Dermis blood vessel endothelial cell (primary cell): ENCODE measurements around the gene EDIL3. TPM values are rescaled to one million over a fixed set of nuclear protein-coding genes. Genes with fewer than 3 reads are reported as not detected.
"Not testable (repeated sequence)": the region's sequence is repeated elsewhere in the genome, so short reads cannot be mapped to it uniquely, and the experiment has no call there.

Experiments used
- DNase-seq: peaks from one replicate; pipeline ENCODE4 v3.0.0; 2010
- total RNA-seq: library from RNA; depleted of rRNA; stranded (reverse); fragments of >200 nt; gene quantifications from 2 replicates; pipeline ENCODE4 v1.2.3, GENCODE V29; 2014

Gene EDIL3
- total RNA-seq, 1 donor from 2014 or later: 1.5 TPM

DNA sequence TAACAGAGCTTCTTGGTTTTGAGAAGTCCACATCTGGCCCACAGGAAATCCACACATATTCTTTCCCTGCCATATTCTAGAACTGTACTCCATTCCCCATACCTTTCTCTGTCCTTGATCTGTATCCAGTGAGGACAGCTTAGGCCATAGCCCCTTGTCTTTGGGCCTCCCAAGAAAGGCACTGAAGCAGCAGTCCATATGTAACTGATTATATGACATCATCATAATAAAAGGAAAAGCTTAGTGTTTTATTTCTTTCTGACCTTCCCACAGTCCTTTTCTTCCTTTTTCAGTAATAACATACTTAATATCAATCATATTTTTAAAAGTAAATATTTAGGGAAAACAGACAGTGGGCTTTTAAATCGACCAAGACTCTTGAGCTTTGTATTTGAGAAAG is 222.0 kb downstream of the EDIL3 start:
- no peak for DNase-seq

DNA sequence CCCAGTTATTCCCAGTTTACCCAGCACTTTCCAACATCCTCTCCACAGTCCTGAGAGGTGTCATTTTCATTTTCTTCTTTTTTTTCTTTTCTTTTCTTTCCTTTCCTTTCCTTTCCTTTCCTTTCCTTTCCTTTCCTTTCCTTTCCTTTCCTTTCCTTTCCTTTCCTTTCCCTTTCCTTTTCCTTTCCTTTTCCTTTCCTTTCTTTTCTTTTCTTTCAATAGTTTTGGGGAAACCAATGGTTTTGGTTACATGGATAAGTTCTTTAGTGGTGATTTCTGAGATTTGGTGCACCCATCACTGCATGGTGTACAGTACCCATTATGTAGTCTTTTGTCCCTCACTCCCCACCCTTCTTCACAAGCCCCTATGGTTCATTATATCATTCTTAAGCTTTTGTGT is 224.0 kb downstream of the EDIL3 start:
- not testable (repeated sequence) for DNase-seq

DNA sequence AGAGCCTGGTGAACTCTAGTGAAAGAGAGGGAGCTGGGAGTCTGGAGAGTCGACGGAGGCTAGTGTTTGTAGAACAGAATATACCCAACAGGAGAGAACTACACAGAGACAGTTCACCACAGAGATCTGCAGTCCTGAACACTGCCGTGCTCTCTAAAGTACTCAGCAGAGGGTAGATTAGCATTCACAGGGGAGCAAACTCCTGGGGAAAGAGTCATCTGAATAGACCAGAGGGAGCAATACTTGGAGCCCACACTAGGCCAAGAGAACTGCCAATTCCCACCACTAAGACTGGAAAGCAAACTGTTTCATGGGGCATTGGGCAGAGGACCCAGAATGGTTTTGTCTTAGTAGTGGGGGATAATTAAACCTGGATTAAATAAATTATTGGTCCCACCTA is 235.6 kb downstream of the EDIL3 start:
- no peak for DNase-seq

DNA sequence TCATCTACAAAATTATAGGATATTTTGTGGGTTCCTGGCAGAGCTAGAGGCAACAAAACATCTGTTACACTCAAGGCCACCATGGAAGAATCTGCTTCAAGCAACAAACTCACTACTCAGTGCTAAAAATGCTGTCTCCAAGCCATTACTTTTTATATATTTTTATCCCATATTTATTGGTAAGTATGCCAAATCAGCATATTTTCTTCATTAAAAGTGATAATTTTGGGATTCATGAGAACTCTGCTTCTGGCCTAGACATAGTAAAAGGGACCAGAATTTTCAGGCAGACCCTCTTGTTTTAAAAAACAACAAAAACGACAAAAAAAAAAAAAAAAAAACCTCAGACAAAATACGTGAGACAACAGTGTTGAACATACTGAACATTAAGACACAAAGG is 236.0 kb downstream of the EDIL3 start:
- no peak for DNase-seq

DNA sequence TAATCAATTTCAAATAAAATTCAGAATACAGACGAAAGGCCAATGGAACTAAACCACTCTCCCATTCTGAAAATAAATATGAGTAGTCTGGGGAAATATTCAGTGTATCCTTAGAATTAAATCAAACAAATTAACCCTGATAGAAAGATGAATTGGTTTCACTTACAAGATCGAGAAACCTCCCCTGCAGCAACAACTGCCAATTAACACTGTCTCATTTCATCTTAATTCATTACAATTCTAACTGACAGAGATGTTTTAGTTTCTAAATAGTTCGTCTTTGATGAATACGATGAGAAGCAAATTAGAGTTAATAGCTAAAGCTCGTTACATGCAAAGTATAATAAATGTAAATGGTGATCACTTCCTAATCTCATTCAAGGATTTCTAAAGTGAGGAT is 247.1 kb downstream of the EDIL3 start:
- DNase-seq: no peak

DNA sequence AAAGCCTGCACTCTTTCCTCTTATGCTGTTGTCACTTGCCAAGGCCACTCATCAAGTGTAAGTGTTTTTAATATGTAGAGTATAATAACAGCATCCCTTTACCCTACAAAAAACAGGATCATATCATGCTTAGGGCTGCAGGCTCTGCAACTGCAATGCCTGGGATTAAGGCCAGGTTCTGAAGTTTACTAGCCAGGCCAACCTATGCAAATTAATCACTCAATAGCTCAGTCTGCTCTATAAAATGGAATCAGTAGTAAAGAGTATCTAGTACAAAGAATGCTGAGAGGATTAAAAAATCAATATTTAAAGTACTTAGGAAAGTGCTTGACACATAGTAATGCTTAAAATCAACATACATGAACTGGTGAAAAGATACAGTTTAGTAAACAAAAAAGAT is 253.3 kb downstream of the EDIL3 start:
- DNase-seq: no peak

DNA sequence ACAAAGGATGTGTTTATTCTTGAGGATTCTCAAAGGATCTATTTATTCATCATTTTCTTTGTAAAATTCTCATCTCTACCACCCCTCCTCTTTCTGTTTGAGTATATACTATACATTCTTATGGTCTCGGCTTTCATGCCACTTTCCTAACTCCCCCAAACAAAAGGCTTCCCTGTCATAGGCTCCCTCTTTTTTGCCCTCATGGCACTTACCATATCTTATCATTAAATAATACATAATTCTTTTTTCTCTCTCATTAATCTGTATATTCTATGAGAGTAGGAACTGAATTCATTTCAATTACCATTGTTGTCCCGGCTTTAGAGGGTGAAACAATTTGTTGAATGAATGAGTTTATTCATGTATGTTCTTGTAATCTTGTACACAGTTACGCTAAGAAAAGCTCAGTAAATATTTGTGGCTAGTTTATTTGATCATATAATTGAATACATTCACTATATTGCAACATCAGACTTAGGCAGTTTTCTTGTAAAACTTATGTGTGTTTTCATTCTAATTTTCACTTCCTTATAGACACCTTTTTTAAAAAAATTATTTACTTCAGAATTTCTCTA is 254.6 kb downstream of the EDIL3 start:
- DNase-seq: no peak

DNA sequence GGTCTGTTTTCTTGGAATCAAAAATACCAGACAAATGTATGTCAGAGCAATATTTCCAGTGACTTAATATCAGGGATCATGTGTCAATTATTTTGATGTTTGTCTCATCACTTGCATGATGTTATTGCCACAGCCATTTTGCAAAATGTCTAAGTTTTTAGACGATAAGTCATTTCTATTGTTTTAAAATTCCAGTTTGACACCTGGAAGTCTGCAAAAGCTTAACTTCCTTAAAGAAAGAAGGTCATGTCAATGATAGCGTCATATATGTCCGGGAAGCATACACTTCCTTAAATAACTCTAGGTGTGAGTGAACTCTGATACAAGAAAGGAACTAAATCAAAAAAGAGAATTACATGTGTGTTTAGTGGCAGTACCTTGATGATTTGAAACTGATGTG is 259.5 kb downstream of the EDIL3 start:
- peak; percentile 10 for DNase-seq

DNA sequence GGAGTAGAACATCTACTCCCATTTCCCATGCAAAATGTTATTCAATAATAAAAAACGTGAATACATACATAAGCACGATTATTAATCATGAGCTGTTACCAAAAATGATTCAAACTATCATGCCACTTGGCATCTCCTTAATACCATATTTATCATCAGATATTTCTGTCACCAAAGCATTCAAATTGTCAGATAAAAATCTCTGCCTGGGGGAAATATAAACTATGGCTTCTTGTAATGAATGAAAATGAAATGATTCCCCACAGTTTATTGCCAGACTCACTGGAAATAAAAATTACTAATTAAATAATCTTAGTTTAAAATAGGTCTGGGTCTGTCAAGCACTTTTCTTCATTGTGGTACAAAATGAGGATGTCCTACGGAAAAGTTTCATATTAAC is 265.4 kb downstream of the EDIL3 start:
- no peak for DNase-seq

DNA sequence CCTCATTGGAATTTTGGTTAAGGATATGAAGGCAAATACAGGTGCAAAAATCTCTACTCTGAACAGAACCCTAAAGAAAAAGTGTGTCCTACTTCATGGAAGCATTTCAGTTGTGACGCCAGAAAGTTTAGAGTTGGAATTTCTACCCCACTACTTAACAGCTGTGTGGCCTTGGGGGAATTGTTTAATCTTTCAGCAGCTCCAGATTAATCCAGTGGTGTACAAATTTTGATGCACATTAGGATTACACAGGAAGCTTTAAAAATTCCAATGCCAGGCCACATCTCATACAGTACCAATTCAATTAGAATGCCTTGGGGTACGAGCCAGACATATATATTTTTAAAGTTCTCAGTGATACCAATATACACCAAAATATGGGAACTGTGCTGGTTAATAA is 266.1 kb downstream of the EDIL3 start:
- DNase-seq: no peak

DNA sequence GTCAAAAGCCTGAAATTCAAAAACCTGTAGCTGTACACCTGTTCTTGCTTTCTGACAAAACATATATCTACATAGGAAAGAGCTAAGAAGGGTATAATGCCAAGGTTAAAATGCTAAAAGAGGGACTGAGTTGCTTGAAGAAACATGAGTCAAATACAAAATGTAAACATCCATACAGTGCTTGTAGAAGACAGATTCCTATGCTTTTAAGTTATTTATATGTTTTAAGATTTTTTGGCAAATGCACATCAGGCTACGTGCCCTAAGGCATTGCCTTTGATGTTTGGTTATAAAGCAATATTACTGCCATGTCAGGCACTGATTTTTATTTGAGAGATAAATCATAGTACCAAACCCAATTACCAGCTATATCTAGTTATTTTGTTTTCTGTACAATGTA is 269.0 kb downstream of the EDIL3 start:
- no peak for DNase-seq

DNA sequence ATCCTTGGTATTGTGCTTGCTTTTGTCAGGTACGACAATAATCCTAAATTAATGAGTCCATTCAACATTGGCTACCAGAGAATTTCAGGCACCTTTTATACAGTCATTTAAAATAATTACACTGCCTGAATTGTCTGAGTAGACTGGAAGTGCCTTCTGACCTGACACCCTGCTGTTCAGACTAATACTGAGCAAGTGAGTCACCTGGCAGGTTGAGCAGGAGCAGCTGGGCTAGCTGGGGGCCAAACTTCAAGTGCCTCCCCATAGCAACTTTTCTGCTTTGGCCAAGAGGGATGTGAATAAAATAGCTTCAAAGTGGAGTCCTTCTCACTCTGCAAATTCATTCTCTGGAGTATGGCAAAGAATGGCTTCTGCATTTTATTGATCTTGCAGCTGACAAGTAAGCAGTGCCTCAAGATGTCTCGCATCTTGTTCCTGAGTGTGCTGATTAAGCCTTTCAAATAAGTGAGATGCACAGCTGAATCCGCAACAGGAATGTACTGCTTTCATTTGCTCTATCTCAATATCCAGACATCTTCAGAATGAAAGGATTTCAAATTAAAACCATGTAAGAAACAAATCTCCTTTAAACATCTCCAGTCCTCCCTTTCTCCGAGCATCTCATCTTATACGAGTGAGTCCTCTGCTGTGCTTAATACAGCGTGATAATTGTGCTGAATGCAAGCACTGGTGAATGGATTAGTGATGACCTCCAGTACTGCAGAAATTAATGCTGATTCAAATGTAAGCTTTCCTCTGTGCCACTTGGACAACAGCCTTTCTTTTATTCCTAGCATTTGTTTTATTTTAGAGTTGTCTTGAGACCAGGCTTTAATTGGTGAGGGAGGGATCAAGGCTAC is 271.2 kb downstream of the EDIL3 start:
- DNase-seq: no peak

DNA sequence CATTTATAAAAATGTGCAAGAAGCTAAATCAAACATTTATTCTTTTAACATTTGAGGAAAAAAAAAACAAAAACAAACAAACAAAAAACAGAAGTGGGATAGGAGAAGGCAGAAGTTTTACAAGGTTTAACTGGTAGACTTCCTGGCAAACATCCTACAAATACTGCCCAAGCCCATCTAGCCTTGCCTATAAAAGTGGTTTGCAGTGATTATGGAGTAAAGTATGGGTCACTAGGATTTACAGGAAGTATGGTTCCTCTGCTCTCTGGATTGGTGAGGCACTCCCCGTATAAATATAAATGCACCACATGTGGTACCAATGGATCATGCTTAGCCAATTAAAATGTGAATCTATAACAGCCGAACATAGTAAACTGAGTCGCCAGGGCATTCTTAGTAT is 291.9 kb downstream of the EDIL3 start:
- DNase-seq: no peak

DNA sequence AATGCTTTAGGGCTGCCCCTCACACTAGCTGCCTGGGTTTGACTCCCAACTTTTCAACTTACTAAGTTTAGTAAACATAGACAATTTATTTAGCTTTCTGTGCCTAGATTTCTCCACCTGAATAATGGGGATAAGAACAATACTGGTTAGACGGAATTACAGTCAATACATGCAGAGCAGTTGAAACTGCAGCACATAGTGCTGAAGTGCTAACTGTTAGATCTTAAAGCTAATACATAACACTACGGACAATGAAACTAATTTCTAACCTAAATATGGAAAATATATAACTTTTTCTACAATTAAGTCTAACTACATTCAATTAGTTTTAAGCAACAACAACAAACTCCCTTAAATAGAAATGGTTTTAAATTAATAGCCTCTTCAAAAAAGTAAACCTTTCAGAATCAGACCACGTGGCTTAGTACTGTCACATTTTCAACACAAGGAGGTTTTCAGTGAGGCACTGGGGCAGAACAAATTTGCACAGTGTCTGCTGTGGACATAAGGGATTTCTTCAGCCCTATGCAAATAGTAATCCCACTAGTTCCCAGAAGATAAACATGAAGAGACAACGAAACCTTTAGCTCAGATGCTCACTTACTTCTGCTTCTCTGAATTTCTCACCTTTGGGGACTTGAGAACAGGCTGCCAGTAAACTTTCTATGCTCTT is 293.4 kb downstream of the EDIL3 start:
- DNase-seq: no peak

DNA sequence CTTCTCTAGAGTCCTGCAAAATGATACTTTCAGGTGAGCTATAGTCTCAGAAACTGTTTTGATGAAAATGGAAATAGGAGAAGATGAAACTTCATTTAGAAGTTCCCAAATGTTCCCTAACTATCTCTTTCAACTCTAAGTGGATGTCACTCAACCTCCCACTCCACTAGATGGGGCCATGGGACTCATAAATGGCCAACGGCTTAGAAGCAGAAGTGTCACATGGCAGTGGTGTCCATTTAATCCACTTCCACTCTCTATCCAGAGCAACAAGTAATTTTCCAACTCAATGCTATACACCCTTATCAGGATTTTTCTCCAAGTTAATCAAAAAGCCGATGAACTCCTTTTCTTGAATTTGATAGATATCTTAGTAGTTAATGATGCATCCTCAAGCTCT is 295.7 kb downstream of the EDIL3 start:
- peak; percentile 41 for DNase-seq

DNA sequence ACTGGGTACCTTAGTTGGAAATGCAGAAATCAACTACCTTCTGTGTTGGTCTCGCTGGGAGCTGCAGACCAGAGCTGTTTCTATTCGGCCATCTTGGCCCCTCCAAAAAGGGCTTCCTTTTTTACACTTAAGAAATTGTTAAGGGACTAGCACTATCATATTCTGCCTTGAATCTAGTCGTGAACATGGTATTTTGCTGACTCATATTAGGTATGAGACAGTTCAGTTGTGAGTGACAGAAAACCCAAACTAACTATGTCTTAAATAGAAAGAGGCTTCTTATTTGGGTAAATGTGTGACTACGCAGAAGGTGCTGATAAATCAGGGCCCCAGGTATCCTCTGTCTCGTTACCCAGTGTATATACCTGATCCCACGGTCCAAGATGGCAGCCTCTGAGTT is 298.2 kb downstream of the EDIL3 start:
- no peak for DNase-seq

DNA sequence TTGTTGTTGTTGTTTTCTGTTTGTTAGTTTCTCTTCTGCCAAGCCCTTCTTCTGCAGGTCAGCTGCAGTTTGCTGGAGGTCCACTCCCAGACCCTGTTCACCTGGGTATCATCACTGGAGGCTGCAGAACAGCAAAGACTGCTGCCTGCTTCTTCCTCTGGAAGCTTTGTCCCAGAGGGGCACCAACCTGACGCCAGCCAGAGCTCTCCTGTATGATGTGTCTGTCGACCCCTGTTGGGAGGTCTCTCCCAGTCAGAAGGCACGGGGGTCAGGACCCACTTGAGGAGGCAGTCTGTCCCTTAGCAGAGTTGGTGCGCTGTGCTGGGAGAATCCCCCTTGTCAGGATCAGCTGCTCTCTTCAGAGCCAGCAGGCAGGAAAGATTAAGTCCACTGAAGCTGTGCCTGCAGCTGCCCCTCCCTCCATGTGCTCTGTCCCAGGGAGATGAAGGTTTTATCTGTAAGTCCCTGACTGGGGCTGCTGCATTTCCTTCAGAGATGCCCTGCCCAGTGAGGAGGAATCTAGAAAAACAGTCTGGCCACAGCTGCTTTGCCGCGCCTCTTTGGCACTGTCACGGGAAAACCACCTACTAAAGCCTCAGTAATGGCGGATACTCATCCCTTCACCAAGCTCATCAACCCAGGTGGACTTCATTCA is 299.2 kb downstream of the EDIL3 start:
- DNase-seq: no peak

DNA sequence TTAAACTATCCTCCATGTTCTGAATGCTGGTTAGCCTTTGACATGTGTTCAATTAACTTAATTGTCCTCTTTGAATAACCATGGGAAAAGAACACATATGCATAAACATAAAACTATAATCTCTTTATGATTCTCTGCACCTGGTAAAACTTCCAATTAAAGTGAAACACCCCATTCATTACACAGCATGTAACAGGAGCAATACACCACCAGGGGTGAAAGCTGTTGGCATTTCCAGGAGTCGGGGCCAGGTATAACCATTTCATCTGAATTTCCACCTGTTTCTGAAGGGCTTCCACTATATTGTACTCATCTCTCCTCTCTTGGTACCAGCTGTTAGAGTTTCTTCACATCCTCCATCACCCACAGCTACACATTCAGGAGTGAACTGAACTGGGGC is 303.8 kb downstream of the EDIL3 start:
- no peak for DNase-seq

DNA sequence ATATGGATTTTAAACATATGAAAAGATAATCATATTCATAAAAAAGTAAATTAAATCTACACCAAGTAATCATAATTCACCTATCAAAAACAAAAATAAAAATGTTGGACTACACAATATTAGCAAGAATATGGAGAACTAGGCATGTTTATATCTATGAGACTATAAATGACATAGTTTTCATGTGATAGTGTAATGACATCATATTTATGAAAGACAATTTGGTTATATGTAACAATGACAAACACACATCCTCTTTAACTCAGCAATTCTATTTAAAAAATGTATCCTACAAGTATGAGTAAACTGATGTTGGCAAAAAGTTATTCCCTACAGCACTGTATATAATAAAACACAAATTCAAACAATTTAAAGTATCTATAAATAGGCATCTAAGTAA is 312.3 kb downstream of the EDIL3 start:
- DNase-seq: no peak

DNA sequence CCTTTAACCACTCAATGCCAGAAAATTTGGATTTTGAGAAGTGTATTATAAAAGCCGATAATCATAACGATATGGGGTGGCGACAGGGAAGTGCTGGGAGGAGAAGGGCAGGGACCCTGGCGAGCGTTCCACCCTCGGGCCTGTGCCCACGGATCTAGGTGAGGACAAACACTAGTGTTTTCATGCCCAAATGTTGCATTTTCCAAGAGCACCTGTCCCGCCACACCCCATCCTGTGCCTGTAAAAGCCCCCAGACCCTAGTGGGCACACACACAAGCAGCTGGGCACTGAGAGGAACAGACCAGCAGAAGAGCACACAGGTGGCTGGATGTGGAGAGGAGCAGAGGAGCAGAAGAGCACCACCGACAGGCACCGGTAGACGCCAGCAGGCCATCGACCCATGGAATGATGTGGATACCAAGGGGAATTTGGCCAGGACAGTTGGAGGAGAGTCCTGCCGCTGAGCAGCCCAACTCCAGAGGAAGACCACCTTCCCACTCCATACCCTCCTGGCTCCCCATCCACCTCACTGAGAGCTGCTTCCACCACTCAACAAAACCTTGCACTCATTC is 315.0 kb downstream of the EDIL3 start:
- DNase-seq: no peak

DNA sequence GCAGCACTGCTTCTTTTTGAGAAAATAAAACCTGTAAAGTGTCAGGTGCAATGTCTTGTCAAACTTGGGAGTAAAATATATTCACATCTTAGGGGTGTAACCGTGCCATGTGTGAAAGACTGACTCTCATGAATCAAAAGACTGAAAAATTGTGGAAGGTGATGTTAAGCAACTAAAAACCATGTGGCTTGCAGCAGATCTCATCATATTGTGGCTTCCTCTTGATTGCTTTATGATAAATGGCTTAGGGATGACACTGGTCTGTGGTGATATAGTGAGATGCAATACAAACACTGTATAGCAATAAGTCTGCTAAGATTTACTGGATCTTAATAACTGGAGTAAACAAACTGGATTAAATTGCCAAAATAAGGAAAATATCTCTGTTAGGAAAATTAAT is 321.6 kb downstream of the EDIL3 start:
- DNase-seq: no peak

DNA sequence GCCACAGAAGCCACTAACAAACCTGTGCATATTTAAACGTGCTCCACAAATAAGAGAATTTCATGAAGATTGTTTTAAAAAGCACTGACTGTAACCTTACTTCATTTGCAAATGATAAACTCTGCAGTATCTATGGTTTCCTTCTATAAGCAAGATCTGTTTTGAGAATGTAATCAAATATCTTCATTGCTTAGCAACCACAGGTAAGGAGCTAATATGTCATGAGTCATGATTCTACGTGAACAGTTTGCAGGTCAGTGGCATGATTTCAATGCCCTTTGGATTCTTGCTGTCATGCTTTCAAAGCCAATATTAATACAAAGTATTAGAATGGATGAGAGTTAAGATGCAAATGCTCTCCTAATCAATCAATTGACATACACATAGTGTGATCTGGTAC is 325.0 kb downstream of the EDIL3 start:
- no peak for DNase-seq

DNA sequence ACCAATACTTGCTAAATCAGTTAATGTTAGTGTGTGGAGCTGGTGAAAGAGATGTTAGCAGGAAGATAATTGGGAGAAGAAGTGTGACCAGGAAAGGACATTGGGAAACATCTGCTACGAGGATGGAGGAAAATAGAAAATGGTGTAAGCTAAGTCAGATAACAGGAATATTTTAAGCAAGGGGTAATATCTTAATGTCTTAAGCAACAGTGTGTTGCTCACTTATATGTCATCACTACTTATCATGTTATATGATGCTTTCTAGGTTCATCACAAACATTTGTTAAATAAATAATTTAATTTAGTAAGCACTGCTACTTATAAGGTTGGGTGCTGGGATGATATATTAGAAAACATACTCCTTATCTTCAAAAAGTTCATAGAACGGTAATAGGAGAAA is 326.1 kb downstream of the EDIL3 start:
- DNase-seq: no peak
